ENCODE data around the gene CEP131.

CEP131 gene

DNA sequence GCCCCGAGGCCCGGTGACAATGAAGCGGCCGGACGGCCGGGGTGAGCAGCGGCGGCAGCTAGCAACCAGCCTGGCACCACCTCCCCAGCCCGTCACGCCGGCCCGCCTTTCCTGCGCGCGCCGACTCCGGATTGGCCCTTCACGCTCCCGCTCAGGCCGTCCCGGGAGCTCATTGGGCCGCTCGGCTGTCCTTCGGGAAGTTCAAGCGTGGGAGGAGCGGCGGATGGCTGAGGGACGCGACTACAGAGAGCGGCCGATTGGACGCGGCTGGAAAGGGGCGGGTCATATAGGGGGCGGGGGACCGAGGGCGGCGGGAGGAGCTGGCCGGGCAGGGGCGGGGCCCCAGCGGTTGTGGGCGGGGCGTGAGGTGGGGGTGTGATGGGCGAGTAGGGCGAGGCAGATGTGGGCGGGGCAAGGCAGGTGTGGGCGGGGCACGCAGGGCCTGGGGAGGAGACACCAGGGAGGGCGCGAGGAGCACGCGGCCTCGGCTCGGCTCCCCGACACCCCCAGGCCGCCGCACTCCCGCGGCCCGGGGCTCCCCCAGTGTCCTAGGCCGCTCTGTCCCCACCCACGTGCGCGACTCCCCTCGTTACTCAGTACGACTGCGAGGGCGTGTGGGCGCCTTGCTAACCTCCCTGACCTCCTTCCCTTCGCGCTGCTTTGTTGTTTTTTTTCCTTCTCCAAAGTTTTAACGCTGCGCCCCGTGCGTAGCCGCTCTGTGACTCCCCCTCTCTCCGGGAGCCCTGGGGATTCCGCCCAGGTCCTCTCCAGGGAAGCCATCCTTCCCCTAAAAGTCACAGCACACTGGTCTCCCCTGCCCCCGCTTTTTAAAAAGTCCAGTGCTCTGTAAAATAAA lies at the start of gene CEP131:
Gene CEP131, minus strand, starts transcription at position 60 of the 856 bp plus-strand sequence. CDS start 2,909 bp downstream, outside the sequence.
- peak; percentile 98 for DNase-seq (ENCODE audit: low read depth)

DNA sequence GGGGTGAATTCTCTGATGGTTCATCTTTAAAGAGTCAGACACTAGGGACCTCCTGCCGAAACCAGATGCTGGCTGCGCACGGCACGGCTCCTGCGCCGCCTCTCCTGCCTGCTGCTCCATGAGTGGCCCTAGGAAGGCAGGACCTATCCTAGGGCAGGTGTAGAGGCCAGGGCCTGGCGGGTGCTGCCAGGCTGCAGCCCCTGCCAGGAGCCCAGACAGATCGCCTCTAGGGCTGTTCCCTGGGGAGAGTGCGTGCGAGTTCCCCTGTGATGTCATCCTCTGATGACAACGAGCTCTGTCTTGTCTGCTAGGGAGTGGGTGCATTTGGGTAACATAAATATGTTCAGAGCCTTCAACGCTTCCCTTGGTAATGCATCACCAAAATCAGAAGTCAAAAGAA lies 48.5 kb upstream of the CEP131 start:
- no peak for DNase-seq (ENCODE audit: low read depth)

DNA sequence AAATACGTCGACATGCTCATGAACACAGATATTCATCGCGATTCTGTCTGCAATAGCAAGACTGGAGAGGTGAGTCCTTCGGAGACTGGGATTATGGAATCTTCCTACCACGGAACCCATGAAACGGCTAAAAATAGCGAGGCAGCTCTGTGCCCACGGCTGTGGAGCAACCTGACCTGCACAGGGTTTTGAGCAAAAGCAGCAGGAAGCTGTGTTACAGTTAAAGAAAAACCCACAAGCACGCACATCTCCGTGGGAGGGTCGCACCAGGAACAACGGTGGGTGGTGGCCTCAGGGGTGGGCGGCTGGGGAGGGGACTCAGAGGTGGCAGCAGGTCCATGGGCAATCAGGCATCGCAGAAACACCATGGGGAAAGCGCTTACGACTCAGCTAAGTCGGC lies 47.5 kb upstream of the CEP131 start:
- no peak for DNase-seq (ENCODE audit: low read depth)

DNA sequence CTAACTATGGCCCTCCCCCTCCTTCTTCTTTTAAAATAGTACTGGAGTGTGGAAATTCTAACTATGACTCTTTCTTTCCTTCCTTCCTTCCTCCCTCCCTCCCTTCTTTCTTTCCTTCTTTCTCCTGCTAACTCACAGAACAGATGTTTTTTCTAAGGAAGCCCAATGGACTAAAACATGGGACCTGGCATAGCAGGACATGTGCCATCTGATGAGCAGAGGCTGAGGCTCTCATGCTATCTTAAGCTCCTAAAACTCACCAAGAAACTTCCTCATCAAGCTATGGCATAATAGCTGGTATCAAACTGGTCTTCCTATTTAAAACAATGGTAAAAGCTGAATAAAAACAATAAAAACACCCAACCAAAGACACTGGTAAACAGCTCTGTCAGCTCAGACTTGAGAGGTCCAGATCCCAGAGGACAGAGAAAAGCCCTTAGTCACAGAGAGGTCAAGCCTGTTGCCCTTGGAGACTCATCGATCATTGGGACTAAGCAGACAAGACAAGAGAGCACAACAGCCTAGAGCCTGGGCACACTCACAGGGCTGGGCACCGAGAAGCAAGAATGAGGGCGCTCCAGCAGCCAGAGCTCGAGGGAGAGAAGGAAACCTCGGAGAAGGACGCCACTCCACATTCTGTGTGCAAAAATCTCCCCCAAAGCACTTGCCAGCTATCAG lies 44.8 kb upstream of the CEP131 start:
- no peak for DNase-seq (ENCODE audit: low read depth)

DNA sequence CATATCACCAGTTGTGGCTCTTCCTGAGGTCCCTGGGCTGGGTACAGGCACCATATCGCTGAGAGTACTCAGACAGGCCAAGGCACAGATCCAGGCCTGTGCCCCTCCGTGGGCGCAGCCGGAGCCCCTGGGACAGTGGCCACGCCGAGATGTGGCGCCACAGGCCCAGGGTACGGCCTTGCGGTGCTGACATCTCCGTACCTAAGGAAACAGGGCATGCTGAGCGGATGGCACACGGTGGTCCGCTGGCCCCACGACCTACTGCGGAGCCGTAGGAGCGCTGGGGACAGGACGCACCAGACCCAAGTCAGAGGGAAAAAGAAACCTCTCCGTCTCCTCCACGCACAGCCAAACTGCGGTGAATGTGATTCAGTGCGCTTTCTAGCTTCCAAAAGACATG lies 42.8 kb upstream of the CEP131 start:
- DNase-seq (ENCODE audit: low read depth) = no peak

DNA sequence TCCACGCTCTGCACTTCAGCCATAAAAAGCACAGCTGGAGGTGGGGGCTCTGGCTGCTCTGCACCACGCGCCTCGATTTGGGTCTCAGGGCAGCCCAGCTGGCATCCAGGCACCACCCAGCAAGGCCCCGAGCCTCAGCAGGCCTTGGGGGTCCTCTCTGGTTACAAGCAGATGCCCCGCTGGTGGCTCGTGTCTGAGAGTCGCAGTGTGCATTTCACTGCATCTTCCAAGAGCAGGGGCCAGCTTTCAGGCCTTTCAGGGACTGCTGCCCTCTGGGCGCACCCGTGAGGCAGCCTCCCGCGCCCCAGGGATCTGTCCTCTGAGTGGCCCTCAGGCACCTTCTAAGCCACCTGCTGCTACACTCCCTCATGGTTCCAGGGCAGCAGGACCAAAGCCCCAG lies 41.9 kb upstream of the CEP131 start:
- DNase-seq (ENCODE audit: low read depth) = no peak

DNA sequence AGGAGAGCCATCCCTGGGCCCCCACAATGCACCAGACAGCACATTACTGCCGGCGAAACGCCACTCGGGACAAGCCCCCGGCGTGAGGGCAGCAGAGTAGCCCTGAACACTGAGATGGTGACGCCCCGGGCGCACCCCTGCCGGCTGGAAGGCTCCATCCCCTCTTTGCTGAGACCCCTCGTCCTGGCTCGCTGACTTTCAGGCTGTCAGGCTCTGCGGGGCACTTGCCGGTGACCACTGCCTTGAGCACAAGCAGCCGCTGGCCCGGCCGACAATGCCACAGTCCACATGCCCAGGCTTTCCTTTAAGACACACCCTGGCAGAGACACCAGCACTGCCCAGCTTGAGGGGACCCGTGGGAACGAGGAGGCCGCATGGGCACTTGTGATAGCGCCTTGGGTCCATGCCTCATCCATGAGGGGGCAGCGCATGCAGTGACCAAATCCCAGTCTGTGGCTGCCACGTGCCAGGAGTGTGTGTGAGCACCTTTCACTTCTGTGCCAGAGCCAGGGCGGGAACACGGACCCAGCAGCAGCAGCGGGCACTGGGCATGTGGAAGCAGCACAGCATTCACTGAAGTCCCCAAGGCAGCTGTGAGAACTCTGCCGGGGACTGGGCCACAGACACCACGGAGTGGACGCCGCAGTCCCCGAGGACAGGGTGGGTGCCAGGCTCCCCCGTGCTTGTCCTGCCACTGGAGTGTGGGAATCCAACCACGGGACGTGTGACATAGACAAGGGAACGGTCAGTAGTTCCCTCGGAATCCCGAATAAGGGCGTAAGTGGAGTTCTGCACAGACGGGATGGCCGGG lies 40.8 kb upstream of the CEP131 start:
- no peak for DNase-seq (ENCODE audit: low read depth)

DNA sequence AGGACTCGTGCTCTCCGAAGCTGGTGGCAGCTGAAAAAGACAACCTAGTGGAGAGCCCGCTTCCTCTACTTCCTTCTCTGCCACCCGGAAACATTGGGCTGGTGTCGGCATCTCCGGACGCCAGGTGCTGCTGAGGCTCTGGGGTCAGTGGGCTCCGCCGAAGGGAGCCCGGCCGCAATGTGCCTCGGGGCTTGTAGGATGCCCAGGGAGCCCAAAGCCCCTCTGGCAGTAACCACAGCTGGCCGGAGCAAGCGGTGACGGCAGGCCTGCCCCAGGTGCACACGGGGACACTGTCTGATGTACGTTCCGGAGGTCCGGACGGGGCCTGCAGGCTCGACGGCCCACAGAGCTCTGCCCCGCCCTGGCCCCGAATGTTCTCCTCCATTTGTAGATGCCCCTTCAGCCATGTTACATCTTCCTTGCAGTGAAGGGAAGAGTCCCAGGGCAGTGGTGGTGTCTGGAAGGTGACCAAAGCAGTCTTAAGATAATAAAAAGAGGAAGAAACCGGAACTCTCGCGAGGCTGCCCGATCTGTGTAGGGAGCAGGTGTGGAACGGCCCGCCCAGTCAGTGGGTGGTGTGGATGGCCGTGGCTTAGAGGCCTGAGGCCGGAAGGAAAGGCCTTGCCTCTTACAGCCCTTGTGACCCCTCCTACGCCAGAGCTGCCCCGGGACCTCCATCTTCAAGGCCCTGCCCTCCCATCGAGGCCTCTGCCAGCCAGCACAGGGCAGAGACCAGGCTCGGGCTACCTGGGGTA lies 39.0 kb upstream of the CEP131 start:
- DNase-seq (ENCODE audit: low read depth) = no peak

DNA sequence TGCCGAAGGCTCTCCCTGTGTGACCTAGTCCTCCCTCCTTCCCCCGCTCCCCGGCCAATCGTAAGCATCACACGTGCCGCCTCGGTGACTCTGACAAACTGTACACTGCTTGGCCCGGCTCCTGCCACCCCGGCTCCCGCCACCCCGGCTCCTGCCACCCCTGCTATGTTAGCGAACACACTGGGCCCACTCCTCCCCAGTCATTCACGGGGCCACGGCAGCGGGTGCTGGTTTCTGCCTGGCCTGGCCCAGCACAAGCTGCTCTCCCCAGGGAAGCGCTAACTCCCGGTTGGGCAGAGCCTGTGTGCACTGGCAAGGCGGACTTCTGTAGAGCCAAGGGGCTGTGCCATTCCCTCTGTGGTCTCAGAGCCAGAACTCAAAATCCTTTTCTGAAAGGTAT lies 38.3 kb upstream of the CEP131 start:
- no peak for DNase-seq (ENCODE audit: low read depth)

DNA sequence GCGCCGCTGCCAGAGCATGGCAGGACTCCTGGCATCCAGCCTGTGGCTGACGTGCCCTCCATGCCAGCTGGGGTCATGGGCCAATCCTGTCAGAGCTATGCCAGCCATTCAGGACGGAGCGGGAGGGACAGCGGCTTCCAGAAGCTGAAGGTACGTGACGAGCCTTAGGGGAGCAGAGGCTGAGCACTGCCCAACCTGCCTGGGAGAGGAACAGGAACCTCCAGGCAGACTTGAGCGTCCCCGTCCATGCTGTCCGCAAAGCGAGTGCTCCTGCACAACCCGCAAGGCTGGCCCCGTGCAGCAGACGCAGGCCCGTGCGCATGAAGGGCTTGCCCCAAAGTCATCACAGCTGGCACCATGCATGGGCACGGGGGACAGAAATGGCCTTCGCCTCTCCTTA lies 37.9 kb upstream of the CEP131 start:
- no peak for DNase-seq (ENCODE audit: low read depth)

DNA sequence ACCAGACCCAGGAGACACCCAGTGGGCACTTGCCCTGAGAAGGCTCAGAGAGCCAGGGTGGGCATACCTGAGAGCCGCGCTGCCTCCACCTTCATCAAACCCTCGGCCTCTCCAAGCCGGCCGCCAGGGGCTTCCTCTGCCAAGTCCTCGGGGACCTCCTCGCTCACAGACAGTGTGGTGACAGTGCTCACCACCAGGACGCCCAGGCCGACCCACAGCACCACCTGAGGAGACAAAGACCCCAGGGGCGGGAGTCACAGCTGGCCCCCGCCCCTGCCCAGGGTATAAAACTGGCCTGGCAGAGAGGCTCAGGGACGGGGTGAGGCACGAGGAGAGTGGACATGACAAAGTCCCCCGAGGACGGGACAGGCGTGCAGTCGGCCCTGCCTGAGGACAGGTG lies 37.4 kb upstream of the CEP131 start:
- no peak for DNase-seq (ENCODE audit: low read depth)

DNA sequence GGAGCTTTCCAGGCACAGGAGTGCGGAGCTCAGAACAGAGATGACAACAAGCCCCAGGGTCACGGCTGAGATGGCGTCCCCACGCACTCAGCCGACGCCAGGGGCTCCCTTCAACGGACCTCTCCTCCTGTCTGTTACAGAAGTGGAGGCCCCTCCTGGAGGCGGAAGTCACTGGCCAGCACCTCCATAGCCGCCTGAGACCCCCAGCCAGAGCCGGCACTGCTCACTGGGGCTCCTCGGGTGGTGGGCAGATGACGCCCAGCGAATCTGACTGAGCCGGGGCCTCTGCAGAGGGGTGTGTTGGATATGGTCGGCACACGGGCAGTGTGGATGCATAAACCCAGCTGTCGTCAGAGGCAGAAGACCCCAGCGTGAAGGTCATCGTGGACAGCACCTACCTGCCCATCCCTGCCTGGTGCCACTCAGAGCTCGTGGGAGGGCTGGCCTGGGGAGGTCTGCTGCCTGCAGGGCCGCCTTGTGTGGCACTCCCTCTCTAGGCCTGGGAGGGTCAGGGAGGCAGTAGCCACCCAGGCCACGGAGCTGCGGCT lies 36.4 kb upstream of the CEP131 start:
- no peak for DNase-seq (ENCODE audit: low read depth)

DNA sequence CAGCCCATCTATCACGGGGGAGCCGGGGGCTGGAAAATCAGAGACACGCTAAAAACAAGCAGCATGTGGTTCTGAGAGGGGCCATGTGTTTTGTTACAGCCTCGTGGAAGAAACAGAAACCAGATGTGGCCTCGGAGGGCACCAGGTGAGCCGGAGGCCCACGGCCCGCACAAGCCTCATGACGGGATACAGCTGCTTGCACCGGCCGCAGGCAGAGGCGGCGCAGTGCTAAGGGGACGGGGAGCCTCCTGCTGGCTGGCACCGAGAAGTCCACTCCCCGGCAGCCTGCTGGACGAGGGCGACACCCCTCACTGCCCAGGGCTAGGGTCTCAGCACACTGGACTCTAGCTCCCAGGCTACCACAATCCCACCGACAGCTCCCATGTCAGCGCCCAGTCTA lies 35.5 kb upstream of the CEP131 start:
- no peak for DNase-seq (ENCODE audit: low read depth)

DNA sequence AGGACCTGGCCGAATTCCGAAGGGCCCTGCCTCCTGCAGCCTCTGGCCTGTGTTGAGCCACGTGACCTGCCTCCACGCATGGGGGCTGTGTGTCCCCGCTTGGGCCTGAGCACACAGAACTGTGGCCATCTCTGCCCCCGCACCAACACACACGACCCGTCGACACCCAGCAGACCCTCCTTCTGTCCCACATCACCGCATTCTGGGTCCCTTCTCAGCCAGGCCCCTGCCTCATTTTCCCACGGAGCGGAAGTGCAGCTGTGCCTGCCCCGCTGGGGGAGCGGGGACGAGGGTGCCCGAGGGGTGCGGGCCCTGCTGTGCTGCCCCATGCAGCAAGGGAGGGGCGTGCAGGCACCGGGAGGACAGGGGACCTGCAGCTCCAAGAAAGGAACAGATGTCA lies 34.8 kb upstream of the CEP131 start:
- DNase-seq (ENCODE audit: low read depth) = no peak

DNA sequence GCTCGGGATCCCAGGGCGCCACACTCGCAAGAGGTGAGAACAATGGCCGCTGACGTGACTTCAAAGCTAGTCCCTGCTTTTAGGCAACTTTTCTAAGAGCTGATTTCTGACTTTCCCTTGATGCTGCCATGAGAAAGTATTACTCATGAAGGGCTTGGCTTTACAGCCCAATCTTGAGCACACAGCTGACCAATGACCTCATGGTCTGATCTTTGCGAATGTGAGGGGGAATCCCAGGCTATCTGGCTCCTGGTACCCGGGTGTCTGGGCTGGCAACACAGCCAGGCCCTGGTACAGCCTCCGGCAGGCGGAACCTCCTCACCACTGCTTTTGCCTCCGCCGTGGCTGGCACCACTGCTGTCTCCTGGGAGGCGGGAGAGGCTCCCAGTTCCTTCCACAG lies 33.9 kb upstream of the CEP131 start:
- no peak for DNase-seq (ENCODE audit: low read depth)

DNA sequence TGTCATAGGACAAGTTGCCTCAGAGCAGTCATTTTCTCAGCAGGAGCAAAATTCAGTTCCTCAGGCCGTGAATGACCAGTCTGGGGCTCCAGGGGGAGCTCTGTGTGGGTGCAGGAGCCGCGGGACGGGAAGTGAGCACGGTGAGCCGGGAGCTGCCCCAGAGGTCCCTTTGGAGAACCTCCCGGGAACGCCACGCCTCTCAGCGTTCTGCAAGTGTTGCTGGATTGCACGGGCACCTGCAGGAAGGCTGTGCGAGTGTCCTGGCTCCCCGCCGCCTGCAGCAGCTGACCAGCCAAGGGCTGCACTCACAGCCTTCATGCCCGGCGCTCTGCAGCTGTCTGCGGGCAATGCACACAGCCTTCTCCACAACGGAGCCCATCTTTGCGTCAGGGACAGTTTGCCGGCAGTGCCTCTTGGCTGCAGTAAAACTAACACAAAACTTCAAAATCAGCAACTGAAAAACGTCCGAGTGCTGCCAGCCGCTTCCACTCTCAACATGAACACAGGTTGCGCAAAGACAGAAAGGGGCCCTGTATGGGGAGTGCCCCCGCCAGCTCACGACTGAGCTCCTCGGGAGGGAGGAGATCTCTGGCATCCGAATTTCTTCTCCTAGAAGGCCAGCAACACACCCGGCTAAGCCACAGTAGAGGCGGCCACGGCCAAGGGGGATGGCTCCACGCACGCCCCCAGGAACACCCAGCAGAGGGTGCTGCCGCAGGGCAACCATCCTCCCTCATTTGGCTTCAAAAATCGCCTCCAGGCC lies 32.4 kb upstream of the CEP131 start:
- DNase-seq (ENCODE audit: low read depth) = no peak

DNA sequence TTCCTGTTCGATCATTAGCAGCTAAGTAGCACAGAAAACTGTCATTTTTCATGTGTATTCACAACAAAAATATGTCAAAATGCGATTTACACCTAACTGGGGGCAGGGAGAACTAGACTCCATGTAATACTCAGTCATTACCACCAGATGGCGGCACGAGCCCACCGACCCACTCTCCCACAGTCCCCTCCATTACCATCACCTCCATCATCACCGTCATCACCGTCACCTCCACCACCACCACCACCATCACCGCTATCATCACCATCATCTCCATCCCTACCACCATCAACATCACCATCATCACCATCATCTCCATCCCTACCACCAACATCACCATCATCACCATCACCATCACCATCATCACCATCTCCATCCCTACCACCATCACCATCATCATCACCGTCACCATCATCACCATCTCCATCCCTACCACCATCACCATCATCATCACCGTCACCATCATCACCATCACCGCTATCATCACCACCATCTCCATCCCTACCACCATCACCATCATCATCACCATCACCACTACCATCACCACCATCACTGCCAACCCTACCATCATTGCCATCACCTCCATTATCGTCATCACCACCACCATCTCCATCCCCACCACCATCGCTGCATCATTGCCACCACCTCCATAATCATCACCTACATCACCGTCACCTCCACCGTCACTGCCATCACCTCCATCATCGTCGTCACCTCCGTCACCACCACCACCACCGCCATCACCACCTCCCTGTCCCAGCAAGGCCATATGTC lies 30.8 kb upstream of the CEP131 start:
- DNase-seq (ENCODE audit: low read depth) = peak; percentile 40

DNA sequence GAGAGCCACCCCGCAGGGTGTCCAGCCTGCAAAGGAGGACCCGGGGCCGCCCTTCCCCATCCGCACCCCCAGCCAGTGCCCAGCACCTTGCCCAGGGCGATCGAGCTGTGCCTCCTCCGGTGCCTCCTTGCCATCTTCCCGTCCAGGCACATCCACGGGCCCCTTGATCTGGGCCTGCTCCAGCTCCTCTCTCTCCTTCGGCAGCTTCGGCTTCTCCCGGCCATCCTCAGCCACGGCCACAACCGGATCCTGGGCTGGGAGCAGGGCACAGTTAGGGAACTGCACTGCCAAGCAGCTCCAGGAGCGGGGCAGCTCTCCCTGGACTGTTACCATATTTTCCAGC lies 30.2 kb upstream of the CEP131 start:
- no peak for DNase-seq (ENCODE audit: low read depth)

DNA sequence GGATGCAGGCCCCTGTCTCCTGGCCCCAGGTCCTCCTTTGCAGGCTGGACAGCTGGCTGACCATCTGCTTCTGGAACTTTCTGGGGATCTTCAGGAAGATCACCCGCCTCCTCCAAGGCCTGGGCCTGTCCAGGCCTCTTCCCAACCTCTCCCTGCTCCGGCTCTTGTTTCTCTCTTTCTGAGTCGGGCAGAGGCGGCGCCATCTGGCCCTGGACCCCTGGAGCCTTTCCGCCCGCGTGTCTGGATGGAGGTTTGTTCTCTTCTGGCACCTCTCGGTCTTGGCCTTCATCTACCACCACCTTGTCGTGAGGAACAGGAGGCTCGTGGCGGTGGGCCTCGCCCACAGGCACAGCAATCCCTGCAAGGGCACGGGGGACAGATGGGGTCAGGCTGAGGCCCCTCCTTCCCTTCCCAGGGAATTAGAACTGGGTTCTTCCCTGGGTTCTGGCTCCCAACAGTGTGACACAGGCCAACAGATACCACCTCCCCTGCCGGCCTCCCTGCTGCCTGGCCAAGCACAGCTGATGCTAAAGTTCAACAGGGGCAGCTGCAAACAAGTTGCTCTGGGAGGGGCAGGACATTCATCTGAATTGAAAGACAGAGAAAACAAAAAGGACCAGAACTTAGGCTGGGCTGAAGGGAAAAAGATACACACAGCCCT lies 29.7 kb upstream of the CEP131 start:
- no peak for DNase-seq (ENCODE audit: low read depth)
